NCI-H1092 (cell line): ENCODE data around the gene GJC1.

Experiments used
- DNase-seq: peaks from one replicate; lab custom pipeline; 2025; lab: John Stamatoyannopoulos, UW

The GJC1 gene

GRCh38 chr17:44777394-44778348, 52.4 kb downstream of the GJC1 start:
- no peak for DNase-seq

- DNase-seq: no peak
Observed at GRCh38 chr17:44776628-44777393, 53.3 kb downstream of the GJC1 start.

GRCh38 chr17:44775838-44776621, 54.1 kb downstream of the GJC1 start:
- DNase-seq: no peak

GRCh38 chr17:44775136-44775837, 54.8 kb downstream of the GJC1 start:
- DNase-seq: peak; percentile 96

GRCh38 chr17:44774271-44775135, 55.6 kb downstream of the GJC1 start:
- DNase-seq: peak; percentile 74

GRCh38 chr17:44773140-44773539, 56.9 kb downstream of the GJC1 start:
- no peak for DNase-seq

- no peak for DNase-seq
Observed at GRCh38 chr17:44772308-44773045, 57.6 kb downstream of the GJC1 start.

- DNase-seq: no peak
Observed at GRCh38 chr17:44770166-44770925, 59.7 kb downstream of the GJC1 start.

- DNase-seq: no peak
Observed at GRCh38 chr17:44769647-44770084, 60.4 kb downstream of the GJC1 start.

GRCh38 chr17:44769230-44769629, 60.9 kb downstream of the GJC1 start:
- DNase-seq: no peak

- no peak for DNase-seq
Observed at GRCh38 chr17:44768505-44769142, 61.5 kb downstream of the GJC1 start.

- no peak for DNase-seq
Observed at GRCh38 chr17:44767493-44767892, 62.6 kb downstream of the GJC1 start.

- DNase-seq: no peak
Observed at GRCh38 chr17:44766409-44767038, 63.6 kb downstream of the GJC1 start.

- DNase-seq: no peak
Observed at GRCh38 chr17:44765965-44766364, 64.1 kb downstream of the GJC1 start.

GRCh38 chr17:44763170-44763569, 66.9 kb downstream of the GJC1 start:
- no peak for DNase-seq

- DNase-seq: no peak
Observed at GRCh38 chr17:44761932-44762810, 67.9 kb downstream of the GJC1 start.
